ENCODE data around the gene LSM14B. TPM values are rescaled to one million over a fixed set of nuclear protein-coding genes. Genes with fewer than 3 reads are reported as not detected.
A peak's percentile ranks its signal among the peaks of the same experiment; 100 is the strongest.
"Not testable (repeated sequence)": the region's sequence is repeated elsewhere in the genome, so short reads cannot be mapped to it uniquely, and the experiment has no call there.

Gene LSM14B
- total RNA-seq (10 to 100 TPM; 35.8 to 36.4 TPM), polyA plus RNA-seq (1.1 TPM)

GRCh38 chr20:62121776-62122653 is at the start of gene LSM14B:
TSS of gene LSM14B (plus strand) at chr20:62122475. CDS start at chr20:62122667, 192 bp downstream.
- H3K36me3 Mint-ChIP-seq: peaks cover 3 to 37% (median 10%) of the 10 kb centered on the region in 3 donors
- H3K9me3 ChIP-seq (ENCODE audit: low read length): no peaks in the 10 kb centered on the region
- H3K27ac ChIP-seq (ENCODE audit: low read depth, low read length): peak within 1 kb of the TSS; percentile 76
- peaks cover 0 to 6% (median 5%) of the 10 kb centered on the region in 5 donors for H3K9me3 Mint-ChIP-seq
- peaks cover 46 to 62% (median 51%) of the 10 kb centered on the region in 3 donors for H3K4me1 Mint-ChIP-seq
- H3K36me3 ChIP-seq (ENCODE audit: insufficient read depth, low read length): peaks cover 18% of the 10 kb centered on the region
- ChIA-PET POLR2A (interaction anchor here (0.6 to 3.2 kb wide), 8 partner anchors 14 to 816 kb away, joined by 3 to 61 read pairs (median 6); partner anchors contain the start of genes GID8, MTG2, PSMA7 and SS18L1), CTCF (interaction anchor here (1.2 to 2.3 kb wide), 5 partner anchors 14 to 113 kb away, joined by 3 to 9 read pairs (median 7); partner anchors contain the start of gene TAF4)
- peak; percentile 91 to 97 (median 96) for DNase-seq
- peak within 1 kb of the TSS; percentile 60 for H3K4me3 ChIP-seq (ENCODE audit: low read length)
- H3K27me3 Mint-ChIP-seq: peaks cover 0 to 3% of the 10 kb centered on the region in 2 donors
- peak within 1 kb of the TSS; percentile 88 to 93 (median 90) for H3K4me3 Mint-ChIP-seq
- H3K27me3 ChIP-seq (ENCODE audit: insufficient read depth, low read length, poor library complexity, severe bottlenecking): no peaks in the 10 kb centered on the region
- H3K27ac Mint-ChIP-seq: peak within 1 kb of the TSS; percentile 87 to 98 (median 96)
- peaks cover 52% of the 10 kb centered on the region for H3K4me1 ChIP-seq (ENCODE audit: insufficient read depth, low read length)

GRCh38 chr20:62073323-62073722 is 49.0 kb upstream of the LSM14B start:
- CTCF ChIA-PET: interaction anchor here (1.3 kb wide), 1 partner anchor 68 kb away, joined by 3 read pairs; no protein-coding TSS in a partner anchor
- no peak for DNase-seq
- no peak overlapping the region for H3K4me3 ChIP-seq (ENCODE audit: low read length)
- Mint-ChIP-seq H3K27me3 (peaks cover 10 to 13% of the 10 kb centered on the region in 2 donors), H3K4me1 (no peaks in the 10 kb centered on the region), H3K27ac (no peak overlapping the region), H3K36me3 (peaks cover 2 to 32% (median 4%) of the 10 kb centered on the region in 3 donors), H3K9me3 (peaks cover 19 to 36% (median 31%) of the 10 kb centered on the region in 5 donors), H3K4me3 (no peak overlapping the region)
- H3K27ac ChIP-seq (ENCODE audit: low read depth, low read length): no peak overlapping the region
- no peaks in the 10 kb centered on the region for H3K9me3 ChIP-seq (ENCODE audit: low read length)
- no peaks in the 10 kb centered on the region for H3K27me3 ChIP-seq (ENCODE audit: insufficient read depth, low read length, poor library complexity, severe bottlenecking)
- H3K4me1 ChIP-seq (ENCODE audit: insufficient read depth, low read length): peaks cover 3% of the 10 kb centered on the region
- POLR2A ChIA-PET: no interaction called here
- H3K36me3 ChIP-seq (ENCODE audit: insufficient read depth, low read length): no peaks in the 10 kb centered on the region

GRCh38 chr20:62079166-62079565 is 43.1 kb upstream of the LSM14B start:
- Mint-ChIP-seq H3K36me3 (peaks cover 4 to 21% (median 4%) of the 10 kb centered on the region in 3 donors), H3K9me3 (peaks cover 10 to 29% (median 19%) of the 10 kb centered on the region in 5 donors), H3K27ac (no peak overlapping the region), H3K4me1 (no peaks in the 10 kb centered on the region), H3K27me3 (peaks cover 14 to 17% of the 10 kb centered on the region in 2 donors), H3K4me3 (no peak overlapping the region)
- H3K4me3 ChIP-seq (ENCODE audit: low read length): no peak overlapping the region
- ChIA-PET CTCF (no interaction called here), POLR2A (no interaction called here)
- no peak for DNase-seq
- H3K4me1 ChIP-seq (ENCODE audit: insufficient read depth, low read length): no peaks in the 10 kb centered on the region
- peaks cover 3% of the 10 kb centered on the region for H3K27me3 ChIP-seq (ENCODE audit: insufficient read depth, low read length, poor library complexity, severe bottlenecking)
- no peaks in the 10 kb centered on the region for H3K36me3 ChIP-seq (ENCODE audit: insufficient read depth, low read length)
- H3K9me3 ChIP-seq (ENCODE audit: low read length): no peaks in the 10 kb centered on the region
- no peak overlapping the region for H3K27ac ChIP-seq (ENCODE audit: low read depth, low read length)

GRCh38 chr20:62080249-62080990 is 41.9 kb upstream of the LSM14B start:
- peaks cover 14 to 24% of the 10 kb centered on the region in 2 donors for H3K27me3 Mint-ChIP-seq
- Histone ChIP-seq H3K27ac (ENCODE audit: low read depth, low read length) (no peak overlapping the region), H3K4me1 (ENCODE audit: insufficient read depth, low read length) (no peaks in the 10 kb centered on the region), H3K9me3 (ENCODE audit: low read length) (no peaks in the 10 kb centered on the region), H3K4me3 (ENCODE audit: low read length) (no peak overlapping the region), H3K27me3 (ENCODE audit: insufficient read depth, low read length, poor library complexity, severe bottlenecking) (peaks cover 3% of the 10 kb centered on the region), H3K36me3 (ENCODE audit: insufficient read depth, low read length) (no peaks in the 10 kb centered on the region)
- no peak overlapping the region for H3K27ac Mint-ChIP-seq
- DNase-seq: no peak
- ChIA-PET POLR2A (no interaction called here), CTCF (no interaction called here)
- no peaks in the 10 kb centered on the region for H3K4me1 Mint-ChIP-seq
- H3K4me3 Mint-ChIP-seq: no peak overlapping the region
- peaks cover 2 to 14% (median 4%) of the 10 kb centered on the region in 3 donors for H3K36me3 Mint-ChIP-seq
- H3K9me3 Mint-ChIP-seq: peaks cover 6 to 23% (median 10%) of the 10 kb centered on the region in 5 donors

- no peaks in the 10 kb centered on the region for H3K4me1 ChIP-seq (ENCODE audit: insufficient read depth, low read length)
- peaks cover 3% of the 10 kb centered on the region for H3K27me3 ChIP-seq (ENCODE audit: insufficient read depth, low read length, poor library complexity, severe bottlenecking)
- POLR2A ChIA-PET: no interaction called here
- peaks cover 0 to 8% (median 3%) of the 10 kb centered on the region in 5 donors for H3K9me3 Mint-ChIP-seq
- no peak overlapping the region for H3K4me3 ChIP-seq (ENCODE audit: low read length)
- H3K36me3 Mint-ChIP-seq: peaks cover 0 to 3% (median 2%) of the 10 kb centered on the region in 3 donors
- H3K27ac ChIP-seq (ENCODE audit: low read depth, low read length): no peak overlapping the region
- no peak for DNase-seq
- CTCF ChIA-PET: no interaction called here
- H3K27ac Mint-ChIP-seq: peak overlapping the region in 1 of 8 donors; percentile 2
- H3K36me3 ChIP-seq (ENCODE audit: insufficient read depth, low read length): no peaks in the 10 kb centered on the region
- H3K9me3 ChIP-seq (ENCODE audit: low read length): no peaks in the 10 kb centered on the region
- no peaks in the 10 kb centered on the region for H3K4me1 Mint-ChIP-seq
- H3K4me3 Mint-ChIP-seq: no peak overlapping the region
- peaks cover 5 to 20% of the 10 kb centered on the region in 2 donors for H3K27me3 Mint-ChIP-seq
Measured at GRCh38 chr20:62083312-62083711, 39.0 kb upstream of the LSM14B start.

GRCh38 chr20:62084224-62084623 is 38.1 kb upstream of the LSM14B start:
- H3K27ac ChIP-seq (ENCODE audit: low read depth, low read length); H3K4me1 Mint-ChIP-seq; H3K36me3 Mint-ChIP-seq; H3K27ac Mint-ChIP-seq; H3K27me3 ChIP-seq (ENCODE audit: insufficient read depth, low read length, poor library complexity, severe bottlenecking); H3K36me3 ChIP-seq (ENCODE audit: insufficient read depth, low read length); CTCF ChIA-PET; H3K4me1 ChIP-seq (ENCODE audit: insufficient read depth, low read length); H3K9me3 ChIP-seq (ENCODE audit: low read length); H3K4me3 ChIP-seq (ENCODE audit: low read length); POLR2A ChIA-PET; H3K9me3 Mint-ChIP-seq; DNase-seq; H3K4me3 Mint-ChIP-seq: not testable (repeated sequence)
- peaks cover 5 to 16% of the 10 kb centered on the region in 2 donors for H3K27me3 Mint-ChIP-seq

GRCh38 chr20:62085206-62085605 is 37.1 kb upstream of the LSM14B start:
- Mint-ChIP-seq H3K36me3 (peaks cover 0 to 3% (median 2%) of the 10 kb centered on the region in 3 donors), H3K4me3 (no peak overlapping the region), H3K27me3 (peaks cover 5 to 16% of the 10 kb centered on the region in 2 donors), H3K4me1 (no peaks in the 10 kb centered on the region), H3K9me3 (peaks cover 0 to 2% (median 0%) of the 10 kb centered on the region in 5 donors), H3K27ac (no peak overlapping the region)
- H3K4me1 ChIP-seq (ENCODE audit: insufficient read depth, low read length): no peaks in the 10 kb centered on the region
- H3K27me3 ChIP-seq (ENCODE audit: insufficient read depth, low read length, poor library complexity, severe bottlenecking): peaks cover 3% of the 10 kb centered on the region
- ChIA-PET POLR2A (no interaction called here), CTCF (no interaction called here)
- no peak overlapping the region for H3K27ac ChIP-seq (ENCODE audit: low read depth, low read length)
- H3K4me3 ChIP-seq (ENCODE audit: low read length): no peak overlapping the region
- H3K36me3 ChIP-seq (ENCODE audit: insufficient read depth, low read length): no peaks in the 10 kb centered on the region
- H3K9me3 ChIP-seq (ENCODE audit: low read length): no peaks in the 10 kb centered on the region
- DNase-seq: no peak
